HepG2 (cell line): ENCODE data around the gene PLCB1. TPM values are rescaled to one million over a fixed set of nuclear protein-coding genes. Genes with fewer than 3 reads are reported as not detected.
A peak's percentile ranks its signal among the peaks of the same experiment; 100 is the strongest.

ENCODE experiments used
- CBFB ChIP-seq: sonication (generic); formaldehyde crosslinking; IDR thresholded peaks from 2 replicates; pipeline ENCODE4 v1.4.0; 2020; ENCODE audit warnings: missing genetic modification reagents
- CBX2 ChIP-seq, 2 experiments: fragments of 200-600 bp in 1 of 2; sonication (generic); formaldehyde crosslinking in 1 of 2; IDR thresholded peaks; 2 replicates each; pipeline versions ENCODE4 v1.7.0 to v1.8.1; 2018 to 2022; ENCODE audit warnings: low read depth in 2 of 2, low read length in 1 of 2, mild to moderate bottlenecking in 1 of 2, missing genetic modification reagents in 1 of 2
- CBX5 ChIP-seq: sonication (generic); formaldehyde crosslinking; IDR thresholded peaks from 2 replicates; pipeline ENCODE4 v1.4.0; 2020; ENCODE audit warnings: missing genetic modification reagents, borderline replicate concordance
- EED ChIP-seq: sonication (generic); formaldehyde crosslinking; IDR thresholded peaks from 2 replicates; pipeline ENCODE4 v1.5.0; 2020; ENCODE audit warnings: mild to moderate bottlenecking, missing genetic modification reagents
- FLYWCH1 ChIP-seq: sonication (generic); formaldehyde crosslinking; IDR thresholded peaks from 2 replicates; pipeline ENCODE4 v1.8.1; 2023; ENCODE audit warnings: mild to moderate bottlenecking, missing genetic modification reagents
- FUBP1 ChIP-seq: sonication (generic); formaldehyde crosslinking; IDR thresholded peaks from 2 replicates; pipeline ENCODE4 v1.5.1; 2020; ENCODE audit warnings: missing genetic modification reagents, mild to moderate bottlenecking, borderline replicate concordance
- GPN1 ChIP-seq: sonication (generic); formaldehyde crosslinking; IDR thresholded peaks from 2 replicates; pipeline ENCODE4 v1.5.1; 2020; ENCODE audit warnings: missing genetic modification reagents, borderline replicate concordance
- HOXA5 ChIP-seq: sonication (generic); formaldehyde crosslinking; IDR thresholded peaks from 2 replicates; pipeline ENCODE4 v1.4.0; 2020; ENCODE audit warnings: missing genetic modification reagents
- IKZF5 ChIP-seq: IDR thresholded peaks from 2 replicates; pipeline ENCODE4 v1.6.1; 2018; ENCODE audit warnings: missing genetic modification reagents, mild to moderate bottlenecking, missing compliant biosample characterization
- JUN ChIP-seq: sonication (generic); formaldehyde crosslinking; IDR thresholded peaks from 2 replicates; pipeline ENCODE4 v1.4.0; 2020; ENCODE audit warnings: mild to moderate bottlenecking, missing genetic modification reagents
- KLF6 ChIP-seq: IDR thresholded peaks from 2 replicates; pipeline ENCODE4 v1.8.0; 2016; ENCODE audit warnings: missing biosample characterization, missing genetic modification reagents
- MTF1 ChIP-seq: sonication (generic); formaldehyde crosslinking; IDR thresholded peaks from 2 replicates; pipeline ENCODE4 v1.5.0; 2020; ENCODE audit warnings: missing genetic modification reagents
- RORA ChIP-seq: sonication (generic); formaldehyde crosslinking; IDR thresholded peaks from 2 replicates; pipeline ENCODE4 v1.5.0; 2020; ENCODE audit warnings: mild to moderate bottlenecking, missing genetic modification reagents, moderate library complexity
- SAP130 ChIP-seq: IDR thresholded peaks from 2 replicates; pipeline ENCODE4 v1.6.1; 2016; ENCODE audit warnings: low read depth
- SIN3B ChIP-seq: fragments of 150-350 bp; IDR thresholded peaks from 2 replicates; pipeline ENCODE4 v1.6.1; 2014; ENCODE audit warnings: low read length
- TBP ChIP-seq: sonication (generic); formaldehyde crosslinking; IDR thresholded peaks from 2 replicates; pipeline ENCODE4 v1.5.0; 2020; ENCODE audit warnings: missing genetic modification reagents
- TBX3 ChIP-seq: fragments of 450-650 bp; IDR thresholded peaks from 2 replicates; pipeline ENCODE4 v1.6.1; 2017; ENCODE audit warnings: antibody characterized with exemption, mild to moderate bottlenecking, inconsistent platforms, borderline replicate concordance
- ZFP90 ChIP-seq: sonication (generic); formaldehyde crosslinking; IDR thresholded peaks from 2 replicates; pipeline ENCODE4 v1.8.0; 2022; ENCODE audit warnings: missing genetic modification reagents, mild to moderate bottlenecking, inconsistent platforms, borderline replicate concordance
- ZNF253 ChIP-seq: sonication (generic); formaldehyde crosslinking; IDR thresholded peaks from 2 replicates; pipeline ENCODE4 v1.8.0; 2022; ENCODE audit warnings: mild to moderate bottlenecking, missing genetic modification reagents, borderline replicate concordance
- ZNF282 ChIP-seq: fragments of 450-650 bp; IDR thresholded peaks from 2 replicates; pipeline ENCODE4 v1.6.1; 2018; ENCODE audit not compliant: partially characterized antibody
- ZNF562 ChIP-seq: sonication (generic); formaldehyde crosslinking; IDR thresholded peaks from 2 replicates; pipeline ENCODE4 v1.8.0; 2022; ENCODE audit warnings: missing genetic modification reagents, borderline replicate concordance
- ZNF616 ChIP-seq: sonication (generic); formaldehyde crosslinking; IDR thresholded peaks from 2 replicates; pipeline ENCODE4 v1.5.0; 2020; ENCODE audit warnings: low read depth, mild to moderate bottlenecking, missing genetic modification reagents
- ZNF710 ChIP-seq: sonication (generic); formaldehyde crosslinking; IDR thresholded peaks from 2 replicates; pipeline ENCODE4 v1.5.0; 2020; ENCODE audit warnings: mild to moderate bottlenecking, missing genetic modification reagents, borderline replicate concordance
- ZNF724P ChIP-seq: sonication (generic); formaldehyde crosslinking; IDR thresholded peaks from 2 replicates; pipeline ENCODE4 v1.8.0; 2022; ENCODE audit warnings: missing genetic modification reagents, borderline replicate concordance
- ZNF883 ChIP-seq: sonication (generic); formaldehyde crosslinking; IDR thresholded peaks from 2 replicates; pipeline ENCODE4 v1.5.1; 2020; ENCODE audit warnings: mild to moderate bottlenecking, missing genetic modification reagents; ENCODE audit errors: not compliant biosample characterization
- polyA plus RNA-seq, 8 experiments: library from polyadenylated mRNA; depleted of rRNA in 3 of 8; stranded (reverse) in 7 of 8; unstranded in 1 of 8; fragments of >200 nt; fragmentation: Illumina TruSeq in 4 of 8; extraction: Trizol in 4 of 8; gene quantifications; 2 replicates each; pipeline versions ENCODE4 v1.2.1 to v1.2.3, GENCODE V29; 2011 to 2016; ENCODE audit warnings: low read depth in 4 of 8, missing spikeins in 1 of 8, mixed read lengths in 1 of 8; ENCODE audit not compliant: insufficient read depth in 1 of 8
- total RNA-seq, 5 experiments: library from RNA; depleted of rRNA; stranded (reverse); fragments of >200 nt; fragmentation: Illumina TruSeq; extraction: Trizol; gene quantifications; 2 replicates each; pipeline ENCODE4 v1.2.3, GENCODE V29; 2016; ENCODE audit warnings: low read depth in 1 of 5
- TF ChIP-seq, protein P1 (sequence below): sonication (generic); formaldehyde crosslinking; conservative IDR thresholded peaks from 2 replicates; pipeline ENCODE4 v1.4.0; 2020; ENCODE audit warnings: missing genetic modification reagents

The PLCB1 gene
- total and polyA plus RNA-seq, 2 of the 13 experiments (the other 11 are each of a cell fraction or from before 2014, with no cell fraction given), result 42.4 to 55.9 TPM

GRCh38 chr20:8335059-8335458 lies 203.0 kb downstream of the PLCB1 start (continued):
- TF ChIP-seq, protein P1, sequence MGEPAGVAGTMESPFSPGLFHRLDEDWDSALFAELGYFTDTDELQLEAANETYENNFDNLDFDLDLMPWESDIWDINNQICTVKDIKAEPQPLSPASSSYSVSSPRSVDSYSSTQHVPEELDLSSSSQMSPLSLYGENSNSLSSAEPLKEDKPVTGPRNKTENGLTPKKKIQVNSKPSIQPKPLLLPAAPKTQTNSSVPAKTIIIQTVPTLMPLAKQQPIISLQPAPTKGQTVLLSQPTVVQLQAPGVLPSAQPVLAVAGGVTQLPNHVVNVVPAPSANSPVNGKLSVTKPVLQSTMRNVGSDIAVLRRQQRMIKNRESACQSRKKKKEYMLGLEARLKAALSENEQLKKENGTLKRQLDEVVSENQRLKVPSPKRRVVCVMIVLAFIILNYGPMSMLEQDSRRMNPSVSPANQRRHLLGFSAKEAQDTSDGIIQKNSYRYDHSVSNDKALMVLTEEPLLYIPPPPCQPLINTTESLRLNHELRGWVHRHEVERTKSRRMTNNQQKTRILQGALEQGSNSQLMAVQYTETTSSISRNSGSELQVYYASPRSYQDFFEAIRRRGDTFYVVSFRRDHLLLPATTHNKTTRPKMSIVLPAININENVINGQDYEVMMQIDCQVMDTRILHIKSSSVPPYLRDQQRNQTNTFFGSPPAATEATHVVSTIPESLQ (CRISPR knock-in tag), result no peak
- TF ChIP-seq ZNF282 (no peak), CBFB (CRISPR knock-in tag) (no peak), EED (CRISPR knock-in tag) (no peak), SAP130 (CRISPR knock-in tag) (peak; percentile 40; the same call in 1 of the 2 replicates), TBX3 (peak; percentile 86; the same call in 1 of the 2 replicates), SIN3B (no peak), ZNF253 (no peak), HOXA5 (no peak), KLF6 (no peak), ZNF562 (CRISPR knock-in tag) (no peak), ZNF616 (CRISPR knock-in tag) (no peak), ZNF883 (no peak), ZNF724P (CRISPR knock-in tag) (no peak), FUBP1 (CRISPR knock-in tag) (no peak), FLYWCH1 (CRISPR knock-in tag) (no peak), MTF1 (CRISPR knock-in tag) (no peak), ZNF710 (no peak), TBP (no peak), CBX5 (no peak), JUN (CRISPR knock-in tag) (no peak), CBX2 (IDR thresholded peaks at IDR 0.05; ENCODE audit: low read depth, low read length) (no peak), CBX2 (CRISPR knock-in tag; IDR thresholded peaks at IDR 0.05; ENCODE audit: low read depth) (no peak), GPN1 (CRISPR knock-in tag) (no peak), ZFP90 (CRISPR knock-in tag) (no peak), RORA (CRISPR knock-in tag) (no peak), IKZF5 (CRISPR knock-in tag) (no peak)
